GM18868 (cell line): ENCODE measurements around the gene SMPD4.
"Not testable (repeated sequence)": the region's sequence is repeated elsewhere in the genome, so short reads cannot be mapped to it uniquely, and the experiment has no call there.

Source experiments
- ATAC-seq: cut with Tn5 transposase; IDR thresholded peaks from one replicate; pipeline ENCODE4 v1.9.1; 2021; ENCODE audit warnings: mild to moderate bottlenecking, moderate library complexity; ENCODE audit not compliant: unreplicated experiment

The SMPD4 gene

DNA sequence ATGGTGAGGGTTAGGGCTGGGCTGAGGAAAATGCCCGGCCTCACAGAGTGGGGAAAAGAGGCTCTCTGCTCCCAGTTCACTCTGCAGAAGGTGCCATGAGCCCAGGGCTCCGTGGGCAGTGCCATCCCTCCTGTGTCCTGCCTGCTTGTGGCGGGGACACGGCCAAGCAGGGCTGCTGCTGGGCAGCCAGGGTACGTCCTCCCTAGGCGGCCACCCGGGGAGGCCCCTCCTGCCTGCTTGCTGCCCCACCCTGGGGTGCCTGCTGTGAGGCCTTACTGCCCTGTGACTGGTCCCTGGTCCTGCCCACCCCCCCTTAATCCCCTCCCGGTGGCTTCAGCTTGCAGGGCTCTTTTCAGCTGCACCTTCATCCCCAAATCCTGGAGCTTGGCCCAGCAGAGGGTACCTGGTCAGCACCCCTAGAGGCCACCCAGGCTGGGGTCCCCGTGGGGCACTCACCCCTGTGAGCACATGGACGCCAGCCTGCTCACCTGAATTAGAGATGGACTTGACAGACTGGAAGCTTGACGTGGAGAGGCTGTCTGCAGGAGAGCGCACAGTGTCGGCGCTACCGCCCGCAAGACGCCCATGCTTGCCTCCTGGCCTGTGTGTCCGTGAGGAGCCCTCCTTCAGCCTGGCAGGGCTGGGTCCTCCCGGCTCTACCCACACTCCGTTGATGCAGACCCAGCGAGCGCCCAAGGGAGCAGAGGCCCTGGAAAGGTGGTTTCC lies 39.6 kb downstream of the SMPD4 start:
- not testable (repeated sequence) for ATAC-seq

DNA sequence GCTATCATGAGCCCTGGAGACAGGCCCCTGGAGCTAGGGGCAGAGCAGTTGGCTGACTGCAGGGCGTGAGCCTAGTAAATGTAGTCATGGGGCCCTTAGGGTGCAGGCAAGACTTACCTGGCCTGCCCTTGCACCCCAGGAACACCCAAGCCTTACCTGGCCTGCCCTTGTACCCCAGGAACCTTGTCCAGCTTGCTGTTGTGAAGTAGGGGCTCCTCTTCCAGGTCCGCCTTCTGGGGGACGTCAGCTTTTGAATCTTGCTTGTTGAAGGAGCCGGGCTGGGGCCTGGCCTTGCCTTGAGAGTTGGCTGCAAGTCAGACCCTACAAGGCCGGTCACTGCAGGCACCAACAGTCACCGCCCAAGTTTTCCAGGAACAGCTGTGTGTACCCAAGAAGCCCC lies 40.4 kb downstream of the SMPD4 start:
- not testable (repeated sequence) for ATAC-seq

DNA sequence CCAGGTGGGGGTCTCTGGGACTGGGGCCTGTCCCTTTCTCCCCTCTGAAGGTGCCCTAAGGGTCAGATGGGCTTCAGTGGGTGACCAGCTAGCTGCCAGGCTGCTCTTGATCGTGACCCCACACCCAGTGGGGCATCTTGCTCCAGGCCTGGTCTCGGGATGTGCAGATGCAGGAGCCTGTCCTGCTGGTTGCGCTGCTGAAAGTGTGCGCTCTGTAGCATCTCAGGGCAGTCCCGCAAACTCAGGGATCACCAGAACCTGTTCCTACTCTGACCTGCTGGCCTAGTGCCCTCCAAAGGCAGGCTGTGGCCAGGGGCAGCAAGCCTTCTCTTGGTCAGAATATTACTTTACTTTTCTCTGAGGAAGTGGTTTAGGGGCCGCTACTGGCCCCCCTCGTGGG lies 40.9 kb downstream of the SMPD4 start:
- not testable (repeated sequence) for ATAC-seq

DNA sequence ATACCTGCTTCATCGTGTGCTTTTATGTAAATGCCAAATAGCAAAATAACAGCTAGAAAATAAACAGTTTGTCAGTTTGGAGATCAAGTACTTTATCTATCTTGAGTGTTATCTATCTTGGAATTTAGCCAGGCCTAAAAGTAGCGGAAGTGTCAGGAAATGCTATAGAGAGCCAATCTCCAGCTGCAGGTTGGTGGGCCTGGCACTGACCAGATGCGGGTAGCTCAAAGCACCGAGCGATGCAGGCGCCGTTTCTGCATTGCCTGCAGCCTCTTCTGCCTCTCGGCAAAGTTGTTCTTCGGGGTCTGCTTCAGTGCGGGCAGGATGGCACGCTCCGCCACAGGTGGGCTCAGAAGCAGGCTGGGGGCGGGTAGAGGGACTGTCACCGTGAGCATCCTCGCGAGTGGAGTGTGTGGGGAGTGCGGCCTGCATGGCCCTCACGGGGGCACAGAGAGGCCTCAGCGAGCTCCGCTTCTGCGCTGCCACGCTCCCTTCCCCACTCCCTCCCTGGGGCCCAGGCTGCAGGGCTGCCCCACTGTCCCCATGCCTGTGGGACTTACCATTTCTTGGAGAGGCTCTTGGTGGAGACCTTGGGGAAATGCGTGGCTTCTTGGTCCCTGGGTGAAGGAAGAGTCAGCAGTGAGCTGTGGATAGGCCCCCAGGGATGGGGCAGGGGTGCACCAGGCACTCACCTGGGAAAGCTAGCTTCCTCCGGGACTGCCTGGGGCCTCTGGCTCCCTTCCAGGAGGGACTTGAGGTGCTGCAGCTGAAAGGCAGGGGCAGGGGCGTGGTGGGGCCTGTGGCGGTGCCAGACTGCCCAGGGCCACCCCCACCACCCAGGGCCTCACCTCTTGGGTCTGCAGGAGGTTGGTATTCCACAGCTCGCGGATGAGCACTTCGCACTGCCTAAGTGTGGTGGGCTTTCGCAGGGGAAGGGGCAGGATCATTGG lies 41.8 kb downstream of the SMPD4 start:
- not testable (repeated sequence) for ATAC-seq

DNA sequence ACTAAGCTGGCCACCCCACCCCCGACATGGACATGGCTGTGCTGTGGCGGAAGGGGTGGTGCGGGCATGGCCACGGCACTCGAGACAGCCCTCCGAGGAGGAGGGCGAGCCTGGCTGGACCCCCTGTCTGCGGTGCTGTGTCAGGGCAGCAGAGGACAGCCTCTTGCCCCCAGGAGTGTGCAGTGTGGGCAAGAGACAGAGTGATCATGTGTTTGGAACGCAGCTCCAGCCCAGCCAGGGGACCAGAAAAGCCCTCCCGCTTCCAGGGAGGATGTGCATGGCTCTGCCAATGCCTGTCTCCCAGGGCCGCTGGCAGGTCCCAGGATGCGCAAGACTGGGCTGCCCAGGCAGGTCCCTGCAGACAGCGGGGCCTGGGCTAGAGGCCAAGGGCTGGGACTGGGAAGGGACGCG lies 42.6 kb downstream of the SMPD4 start:
- ATAC-seq, result not testable (repeated sequence)

DNA sequence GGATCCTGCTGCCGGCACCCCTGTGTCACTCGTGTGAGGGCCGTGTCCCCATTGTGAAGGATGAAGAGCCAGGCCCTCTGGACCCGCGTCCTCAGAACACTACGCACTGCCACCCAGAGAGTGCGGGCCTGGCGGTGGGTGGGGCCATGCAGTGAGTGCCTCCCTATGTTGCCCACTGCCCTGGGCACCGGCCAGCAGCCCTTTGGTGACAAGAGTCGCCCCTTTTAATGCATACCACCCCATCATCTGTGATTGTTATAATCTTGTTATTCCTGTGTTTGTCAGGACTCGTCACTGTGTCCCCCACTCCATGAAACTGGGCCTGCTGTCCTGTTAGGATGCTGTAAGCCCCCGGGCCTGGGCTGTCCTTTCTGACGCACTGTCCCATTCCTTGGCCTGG lies 43.1 kb downstream of the SMPD4 start:
- not testable (repeated sequence) for ATAC-seq

DNA sequence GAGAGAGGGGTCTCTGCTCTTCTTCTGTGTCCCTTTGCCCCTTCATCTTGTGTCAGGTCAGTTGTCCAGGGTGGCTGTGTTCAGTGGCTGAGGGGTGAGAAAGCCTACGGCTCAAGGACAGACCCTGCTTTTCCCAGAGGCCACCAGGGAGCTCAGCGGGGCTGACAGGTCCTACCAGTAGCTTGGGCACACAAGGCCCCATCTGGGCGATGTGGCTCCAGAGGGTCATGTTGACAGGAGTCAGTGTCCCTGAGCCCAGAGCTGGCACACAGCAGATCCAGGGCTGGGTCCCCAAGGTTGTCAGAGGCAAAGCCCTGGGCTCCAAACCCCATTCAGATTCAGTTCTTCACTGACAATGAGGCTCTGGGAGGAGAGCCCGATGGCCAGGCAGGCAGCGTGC lies 44.3 kb downstream of the SMPD4 start:
- not testable (repeated sequence) for ATAC-seq

DNA sequence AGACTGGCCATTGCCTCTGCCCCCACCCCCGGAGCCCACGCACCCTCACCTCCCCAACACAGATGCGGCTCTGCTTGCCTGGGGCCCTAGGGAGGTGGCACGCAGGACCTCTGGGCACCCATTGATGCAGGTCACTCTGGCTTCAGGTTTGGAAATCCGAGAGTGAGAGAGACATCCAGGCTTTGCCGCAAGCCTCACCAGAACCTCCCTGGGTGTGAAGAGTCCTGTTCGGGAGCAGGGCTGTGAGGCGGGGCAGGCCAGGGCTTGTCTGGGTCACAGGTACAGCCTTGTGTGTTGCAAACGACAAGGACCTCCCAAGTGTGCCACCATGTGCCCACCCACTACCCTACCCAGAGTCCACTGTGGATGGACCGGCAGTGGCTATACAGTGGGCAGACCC lies 44.9 kb downstream of the SMPD4 start:
- not testable (repeated sequence) for ATAC-seq

DNA sequence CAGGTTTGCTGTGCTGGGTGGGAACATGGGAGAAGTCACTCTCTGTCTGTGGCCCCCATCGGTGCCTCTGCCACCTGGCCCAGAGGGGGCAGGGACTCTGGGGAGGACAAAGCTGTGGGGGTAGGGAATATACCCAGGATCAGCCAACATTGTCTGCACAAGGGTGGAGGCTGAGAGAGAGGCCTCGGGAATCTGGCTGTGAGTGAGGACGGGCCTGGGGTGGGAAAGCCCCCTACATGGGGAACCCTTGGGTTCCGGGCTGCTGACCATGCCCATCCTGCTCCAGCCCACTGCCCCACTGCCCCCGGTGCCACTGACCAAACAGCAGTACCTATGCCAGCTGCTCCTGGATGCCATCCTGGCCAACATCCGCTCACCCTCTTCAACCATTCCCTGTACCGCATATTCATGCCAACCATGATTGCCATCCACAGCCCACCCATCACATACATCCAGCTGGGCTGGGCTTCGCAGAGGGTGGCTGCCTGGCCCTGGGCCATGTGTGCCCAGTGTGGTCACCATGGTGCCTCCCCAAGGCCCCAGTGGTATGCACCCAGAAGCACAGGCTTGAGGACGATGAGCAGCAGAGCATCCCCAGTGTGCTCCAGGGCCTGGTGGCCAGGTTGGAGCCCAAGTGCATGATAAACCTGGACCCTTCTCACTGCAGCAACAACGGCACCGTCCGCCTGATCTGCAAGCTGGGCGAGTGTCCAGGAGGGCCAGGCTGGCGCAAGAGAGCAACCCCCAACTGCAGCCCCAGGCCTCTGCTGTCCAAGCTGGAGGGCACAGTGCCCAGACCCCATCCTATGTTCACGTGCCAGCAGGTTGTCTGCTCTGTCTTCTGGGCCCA lies 45.5 kb downstream of the SMPD4 start:
- ATAC-seq, result no peak

DNA sequence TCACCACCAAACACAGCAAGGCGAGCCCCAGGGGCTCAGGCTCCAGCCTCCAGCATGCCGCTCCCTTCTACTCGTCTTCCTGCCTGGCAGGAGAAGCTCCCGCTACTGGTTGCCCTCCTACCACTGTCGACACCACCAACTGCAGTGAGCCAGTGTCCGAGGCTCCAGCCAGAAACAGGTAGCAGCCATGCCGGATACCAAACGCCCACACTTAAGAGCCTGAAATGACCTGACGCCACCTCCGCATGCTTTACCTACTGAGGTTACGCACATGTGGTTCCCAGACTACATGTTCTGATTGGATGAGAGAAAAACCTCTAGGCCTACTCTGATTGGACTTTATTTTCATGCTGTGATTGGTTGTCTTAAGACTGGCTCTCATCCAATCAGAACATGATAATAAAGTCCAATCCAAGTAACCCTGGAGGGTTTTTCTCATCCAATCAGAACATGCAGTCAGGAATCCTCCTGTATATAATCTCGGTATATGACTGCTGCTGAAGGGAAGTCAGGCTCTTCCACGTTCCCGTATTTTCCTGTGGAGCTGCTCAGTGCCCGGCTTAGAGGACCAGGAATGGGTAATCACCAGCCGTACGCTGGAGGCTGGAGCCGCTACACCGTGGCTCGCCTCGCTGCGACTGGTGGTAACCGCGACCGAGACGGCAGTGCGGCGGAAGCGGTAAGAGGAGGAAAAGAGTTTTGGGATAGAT lies 52.1 kb downstream of the SMPD4 start, which contains the start of gene POTEF:
TSS of gene POTEF (minus strand) at position 103 of the 710 bp plus-strand sequence. CDS start 8,707 bp downstream, outside the sequence.
- ATAC-seq, result not testable (repeated sequence)

DNA sequence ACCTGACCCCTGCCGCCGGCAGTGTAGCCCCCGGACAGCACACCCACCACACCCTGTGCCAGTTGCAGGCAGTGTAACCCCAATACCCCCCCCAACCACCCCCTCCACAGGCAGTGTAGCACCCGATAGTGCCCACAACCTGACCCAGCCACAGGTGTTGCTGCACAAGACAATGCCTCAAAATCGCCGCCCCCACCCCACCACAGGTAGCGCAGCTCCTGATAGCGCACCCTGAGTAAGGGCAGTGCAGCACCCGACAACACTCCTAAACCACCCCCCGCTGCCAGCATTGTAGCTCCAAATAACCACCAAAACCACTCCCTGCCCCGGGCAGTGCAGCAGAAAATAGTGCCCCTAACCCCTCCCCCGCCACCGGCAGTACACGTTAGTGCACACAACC lies 52.9 kb downstream of the SMPD4 start:
- ATAC-seq, result not testable (repeated sequence)

DNA sequence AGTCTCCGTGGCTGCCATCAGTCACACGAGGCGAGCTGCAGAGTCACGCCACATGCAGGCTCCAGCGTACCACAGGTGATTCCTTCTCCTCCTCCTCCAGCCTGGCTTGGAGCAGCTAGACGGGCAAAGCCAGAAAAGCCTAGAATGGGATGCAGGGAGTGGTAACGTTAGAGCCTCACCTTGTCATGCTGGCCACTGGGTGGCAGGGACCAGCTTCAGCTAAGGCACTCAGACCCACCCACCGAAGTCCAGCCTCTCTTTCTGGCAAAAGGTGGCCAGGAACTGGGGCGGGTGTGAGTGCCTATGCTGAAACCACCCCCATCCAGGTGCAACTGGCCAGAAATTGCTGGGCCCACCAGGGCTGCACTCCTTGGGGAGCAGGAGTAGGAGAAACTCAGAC lies 53.7 kb downstream of the SMPD4 start:
- not testable (repeated sequence) for ATAC-seq

DNA sequence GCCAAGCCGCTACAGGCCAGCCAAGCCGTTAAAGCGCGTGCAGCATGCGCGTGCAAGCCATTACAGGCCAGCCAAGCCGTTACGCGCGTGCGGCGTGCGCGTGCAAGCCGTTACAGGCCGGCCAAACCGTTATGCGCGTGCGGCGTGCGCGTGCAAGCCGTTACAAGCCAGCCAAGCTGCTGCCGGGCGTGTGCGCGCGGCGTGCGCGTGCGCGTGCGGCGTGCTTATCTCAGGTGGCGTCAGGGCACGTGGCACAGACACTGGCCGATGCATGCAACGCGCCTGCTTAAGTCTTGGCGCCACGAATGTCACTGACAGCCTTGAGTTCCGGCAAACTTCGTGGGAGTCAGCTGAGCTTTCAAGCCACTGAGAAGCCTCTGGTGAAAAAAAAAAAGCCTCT lies 60.5 kb downstream of the SMPD4 start:
- not testable (repeated sequence) for ATAC-seq

DNA sequence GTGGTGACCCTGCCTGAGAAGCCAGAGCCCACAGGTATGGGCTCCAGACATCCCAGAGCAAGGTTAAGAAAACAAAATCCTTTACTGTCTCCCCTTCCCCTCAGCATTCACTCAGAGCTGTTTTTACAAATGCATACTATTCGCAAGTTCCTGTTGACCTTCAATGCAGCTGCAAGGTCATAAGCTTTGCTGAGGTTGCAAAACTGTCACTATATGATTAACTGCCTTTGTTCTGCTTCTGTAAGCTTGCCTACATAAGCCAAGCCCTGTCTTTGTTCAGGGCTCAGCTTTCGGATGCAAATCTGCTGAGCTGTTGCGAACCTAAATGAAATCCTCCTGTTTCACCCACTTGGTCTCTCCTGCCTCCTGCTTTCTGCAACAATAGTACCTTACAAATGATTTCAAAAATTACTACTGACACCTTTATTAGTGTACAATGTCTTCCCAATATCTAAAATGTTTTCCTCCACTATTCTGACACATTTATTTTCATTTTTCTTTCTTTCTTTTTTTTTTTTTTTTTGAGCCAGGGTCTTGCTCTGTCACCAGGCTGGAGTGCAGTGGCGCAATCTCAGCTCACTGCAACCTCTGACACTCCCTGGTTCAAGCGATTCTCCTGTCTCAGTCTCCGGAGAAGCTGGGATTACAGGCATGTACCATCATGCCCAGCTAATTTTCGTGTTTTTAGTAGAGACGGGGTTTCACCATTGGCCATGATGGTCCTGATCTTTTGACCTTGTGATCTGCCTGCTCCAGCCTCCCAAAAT lies 78.6 kb downstream of the SMPD4 start:
- ATAC-seq, result not testable (repeated sequence)
